Airway epithelial cell (primary cell): Measurements from ENCODE around the gene XCR1. TPM values are rescaled to one million over a fixed set of nuclear protein-coding genes. Genes with fewer than 3 reads are reported as not detected.

Experiments used
- total RNA-seq: library from RNA; depleted of rRNA; stranded (reverse); fragments of >200 nt; gene quantifications from 2 replicates; pipeline ENCODE4 v1.2.3, GENCODE V29; 2015

XCR1 gene
- 0.07 TPM in 1 of 2 replicates, not detected in the other for total RNA-seq

GRCh38 chr3:46027021-46027705, at the start of gene XCR1:
XCR1 (minus strand) TSS chr3:46027483; CDS start chr3:46021947, 5,536 bp downstream.

GRCh38 chr3:45995236-45996192, 31.8 kb downstream of the XCR1 start, which contains the start of gene FYCO1:
FYCO1 (minus strand) TSS chr3:45995824; CDS start chr3:45984910, 10,914 bp downstream.

Other genes starting within 250 kb of the XCR1 start
- gene SLC6A20, start 230.9 kb downstream of the XCR1 start, total RNA-seq = not detected in 2 replicates
- gene LZTFL1, start 185.4 kb downstream of the XCR1 start, total RNA-seq = 4.1 and 5.0 TPM in 2 replicates
- gene CCR9, start 140.9 kb downstream of the XCR1 start, total RNA-seq = not detected in 2 replicates
- gene CXCR6, start 84.0 kb downstream of the XCR1 start, total RNA-seq = not detected in 2 replicates
- 10.8 and 13.6 TPM in 2 replicates for gene FYCO1, start 31.7 kb downstream of the XCR1 start, total RNA-seq
- gene CCR1, start 180.8 kb upstream of the XCR1 start, total RNA-seq = not detected in 2 replicates
- gene CCR3, start 215.0 kb upstream of the XCR1 start, total RNA-seq = not detected in 2 replicates